NAMALWA (cell line): ENCODE results near the gene D2HGDH.
"Not testable (repeated sequence)": the region's sequence is repeated elsewhere in the genome, so short reads cannot be mapped to it uniquely, and the experiment has no call there.

Experiments
- DNase-seq: peaks from one replicate; pipeline ENCODE4 v3.0.0-alpha.2; 2015; ENCODE audit warnings: low spot score

Gene D2HGDH

DNA sequence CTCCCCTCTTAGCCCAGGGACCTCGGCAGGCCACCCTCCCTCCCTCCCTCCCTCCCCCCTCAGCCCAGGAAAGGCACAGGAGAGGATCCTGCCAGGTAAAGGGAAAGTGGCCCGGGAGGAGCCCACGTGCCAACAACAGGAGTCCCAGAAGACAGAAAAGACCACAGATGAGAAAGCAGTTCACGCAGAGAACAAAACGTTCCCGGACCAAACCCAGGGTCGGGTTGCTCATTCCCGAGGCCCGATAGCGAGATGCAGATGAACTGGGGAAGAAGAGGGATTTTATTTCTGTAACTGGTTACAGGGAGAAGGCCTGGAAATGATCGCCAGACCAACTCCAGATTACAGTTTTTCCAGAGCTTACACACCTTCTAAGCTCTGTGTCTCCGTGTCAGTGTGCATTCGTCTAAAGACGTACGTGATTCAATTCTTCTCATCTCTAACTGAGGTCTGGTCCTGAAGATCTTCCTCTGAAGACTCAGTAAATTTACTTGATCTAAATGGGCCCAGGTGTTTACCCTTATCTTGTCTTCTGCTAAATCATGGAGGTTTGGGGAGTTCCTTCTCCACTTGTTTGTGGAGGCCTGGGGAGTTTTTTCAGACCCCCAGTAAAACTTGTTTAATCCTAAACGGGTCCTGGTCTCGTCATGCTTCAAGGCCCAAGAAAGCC lies 73.8 kb downstream of the D2HGDH start:
- no peak for DNase-seq

DNA sequence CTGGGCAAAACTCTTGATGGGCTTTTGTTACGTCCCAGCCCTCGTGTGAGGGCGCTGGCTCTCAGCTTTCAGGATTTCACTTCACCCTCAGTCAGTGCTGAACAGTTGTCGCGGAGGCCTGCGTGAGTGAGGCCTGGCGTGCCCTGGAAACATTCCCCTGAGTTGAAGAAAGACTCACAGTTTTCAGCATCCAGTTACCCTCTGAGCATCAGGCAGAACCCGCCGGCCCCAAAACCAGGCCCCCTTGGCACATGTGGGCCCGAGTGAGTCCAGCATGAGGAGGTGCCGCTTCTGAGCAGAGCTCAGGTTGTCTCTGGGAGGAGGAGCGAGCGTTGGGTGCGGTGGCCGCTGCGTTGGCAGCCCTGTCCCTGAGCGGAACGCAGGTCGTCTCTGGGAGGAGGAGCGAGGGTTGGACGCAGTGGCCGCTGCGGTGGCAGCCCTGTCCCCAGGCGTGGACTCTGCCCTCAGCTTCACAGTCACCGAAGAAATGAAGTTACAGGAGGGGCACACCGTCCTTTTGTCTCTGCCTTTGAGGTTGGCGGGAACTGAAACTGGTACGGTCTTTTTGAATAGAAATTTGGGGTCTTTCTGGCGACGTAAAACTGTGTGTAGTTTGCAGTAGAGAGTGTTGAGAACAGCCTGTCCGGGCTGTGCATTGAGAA lies 74.4 kb downstream of the D2HGDH start, which contains the start of gene NEU4:
NEU4 (plus strand) TSS at position 473 of the 662 bp plus-strand sequence. CDS start 5,292 bp downstream, outside the sequence.
- DNase-seq, result no peak

DNA sequence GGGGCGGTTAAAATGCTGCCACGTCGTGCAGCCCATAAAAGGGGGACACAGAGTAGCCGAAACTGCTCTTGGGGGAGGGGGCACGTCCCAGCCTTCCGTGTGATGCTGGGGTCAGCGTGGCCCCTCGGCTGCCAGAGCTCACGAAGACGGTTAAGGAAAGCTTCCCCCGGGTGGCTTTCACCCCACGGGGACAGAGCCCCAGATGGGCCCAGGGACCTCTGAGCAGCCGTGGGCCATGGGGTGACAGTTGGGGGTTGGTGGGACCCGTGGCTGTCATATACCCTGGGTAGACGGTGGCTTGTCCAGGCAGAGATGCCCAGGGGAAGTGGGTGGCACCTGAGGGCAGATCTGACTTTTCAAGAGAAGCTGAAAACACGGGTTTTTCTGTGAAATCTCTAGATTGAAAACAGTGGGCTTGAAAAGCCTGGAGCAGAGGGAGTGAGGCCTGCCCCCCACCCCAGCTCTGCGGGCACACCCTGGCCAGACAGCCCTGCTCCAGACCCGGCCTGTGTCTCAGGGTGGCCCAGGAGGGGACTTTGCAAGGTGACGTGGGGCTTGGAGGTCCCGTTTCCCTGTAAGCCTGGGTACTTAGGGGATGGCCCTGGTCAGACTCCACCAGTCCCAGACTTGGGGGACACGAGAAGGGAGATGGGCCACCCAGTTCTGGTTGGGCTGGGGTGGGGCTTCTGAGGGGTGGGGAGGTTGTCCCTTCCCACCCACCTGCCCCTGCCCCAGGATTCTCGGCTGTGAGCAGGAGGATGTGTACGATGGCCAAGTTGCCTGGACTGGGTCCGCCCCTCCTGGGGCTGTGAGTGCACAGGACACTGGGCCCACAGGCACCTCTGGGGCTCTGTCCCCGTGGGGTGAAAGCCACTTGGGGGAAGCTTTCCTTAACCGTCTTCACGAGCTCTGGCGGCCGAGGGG lies 75.2 kb downstream of the D2HGDH start:
- DNase-seq, result no peak

DNA sequence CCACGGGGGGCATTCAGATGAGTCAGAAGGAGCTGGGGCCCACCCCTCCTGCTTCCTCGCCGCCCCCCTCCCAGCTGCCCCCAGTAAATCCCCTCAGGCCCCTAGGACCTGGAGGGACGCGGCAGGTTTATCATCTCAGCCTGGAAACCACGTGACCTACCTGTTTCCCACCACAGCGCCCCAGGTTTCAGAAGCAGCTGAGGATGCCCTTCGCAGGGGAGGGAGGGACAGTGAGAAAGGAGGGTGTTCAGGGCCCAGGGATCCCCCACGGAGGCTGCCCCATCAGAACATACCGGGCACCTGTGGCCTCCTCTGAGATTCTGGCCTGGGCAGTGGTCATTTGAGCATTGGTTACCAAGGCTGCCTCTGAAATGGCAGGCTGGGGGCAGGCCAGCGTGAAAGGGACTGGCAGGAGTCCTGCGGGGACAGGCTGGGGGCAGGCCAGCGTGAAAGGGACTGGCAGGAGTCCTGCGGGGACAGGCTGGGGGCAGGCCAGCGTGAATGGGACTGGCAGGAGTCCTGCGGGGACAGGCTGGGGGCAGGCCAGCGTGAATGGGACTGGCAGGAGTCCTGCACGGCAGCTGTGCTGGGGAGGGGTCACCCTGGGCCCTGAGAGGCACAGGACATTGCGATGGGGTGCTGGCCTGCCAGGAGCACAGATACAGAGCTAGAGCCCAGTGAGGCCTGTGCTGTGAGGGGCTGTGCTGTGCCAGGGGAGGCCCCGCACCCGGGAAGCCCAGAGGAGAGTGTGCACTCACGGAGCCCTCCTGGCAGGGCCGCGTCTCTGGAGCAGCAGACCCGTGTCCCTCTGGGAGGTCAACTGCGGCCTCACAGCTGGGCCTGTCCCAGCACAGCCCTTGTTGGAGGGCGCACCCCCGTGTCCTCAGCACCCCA lies 76.1 kb downstream of the D2HGDH start:
- DNase-seq, result no peak

DNA sequence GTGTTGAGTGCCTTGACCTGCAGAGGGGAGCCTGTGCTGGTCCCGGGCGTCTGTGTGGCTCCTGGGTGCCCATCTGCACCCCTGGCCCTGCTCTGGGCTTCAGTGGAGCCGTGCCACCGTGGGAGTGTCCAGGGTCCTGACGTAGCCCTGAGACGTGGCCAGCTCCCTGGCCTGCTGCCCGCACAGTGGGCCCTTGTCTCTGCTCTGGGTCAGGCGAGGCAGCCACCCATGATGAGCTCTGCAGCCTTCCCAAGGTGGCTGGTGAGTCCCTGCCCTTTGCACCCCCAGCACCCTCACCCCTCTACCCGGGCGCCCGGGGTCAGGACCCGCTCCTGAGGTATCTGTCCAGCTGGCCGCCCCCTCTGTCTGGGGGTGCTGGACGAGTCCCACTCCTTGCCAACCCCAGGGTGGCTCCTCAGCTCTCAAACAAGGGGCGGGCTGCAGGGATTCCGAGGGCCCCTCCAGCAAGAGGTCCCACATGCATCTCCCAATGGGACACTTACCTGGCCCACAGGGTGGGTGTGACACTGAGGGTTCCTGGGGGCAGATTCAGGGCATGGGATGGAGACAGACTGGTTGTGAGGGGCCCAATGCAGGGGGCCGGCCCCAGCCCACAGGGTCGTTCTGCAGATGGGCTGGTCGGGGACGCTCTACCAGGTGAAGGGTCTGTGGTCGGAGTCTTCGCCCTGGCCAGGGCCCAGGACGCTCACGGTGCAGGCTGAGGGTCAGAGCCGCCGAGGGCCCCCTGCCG lies 76.9 kb downstream of the D2HGDH start:
- DNase-seq, result no peak

DNA sequence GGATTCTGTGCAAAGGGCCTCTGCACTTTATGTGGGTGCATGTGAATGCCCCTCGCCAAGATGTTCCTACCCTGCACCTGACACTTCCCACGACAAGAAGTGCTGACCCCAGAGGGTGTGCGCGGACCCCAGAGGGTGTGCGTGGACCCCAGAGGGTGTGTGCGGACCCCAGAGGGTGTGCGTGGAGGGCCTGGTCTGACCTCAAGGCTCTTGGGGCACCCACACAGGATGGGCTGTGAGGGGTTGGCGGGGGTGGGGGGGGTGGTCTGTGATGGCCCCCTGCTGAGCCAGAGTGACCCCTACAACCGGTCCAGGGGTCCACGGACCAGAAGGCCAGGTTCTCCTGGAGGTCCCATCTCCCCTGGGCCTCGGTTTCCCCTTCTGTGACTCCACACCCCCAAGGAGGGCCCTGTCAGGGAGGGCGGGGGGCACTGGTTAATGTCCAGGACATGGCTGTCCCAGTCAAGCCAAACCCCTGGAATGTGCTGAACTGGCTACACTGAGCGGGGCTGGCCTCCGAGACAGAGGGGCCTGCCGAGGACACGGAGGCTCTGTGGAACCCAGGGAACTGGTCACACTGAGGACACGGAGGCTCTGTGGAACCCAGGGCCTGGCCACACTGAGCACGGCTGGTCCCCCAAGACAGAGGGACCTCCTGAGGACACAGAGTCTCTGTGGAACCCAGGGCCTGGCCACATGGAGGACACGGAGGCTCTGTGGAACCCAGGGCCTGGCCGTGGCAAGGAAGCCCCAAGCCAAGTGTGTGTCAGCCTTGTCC lies 77.7 kb downstream of the D2HGDH start:
- no peak for DNase-seq

DNA sequence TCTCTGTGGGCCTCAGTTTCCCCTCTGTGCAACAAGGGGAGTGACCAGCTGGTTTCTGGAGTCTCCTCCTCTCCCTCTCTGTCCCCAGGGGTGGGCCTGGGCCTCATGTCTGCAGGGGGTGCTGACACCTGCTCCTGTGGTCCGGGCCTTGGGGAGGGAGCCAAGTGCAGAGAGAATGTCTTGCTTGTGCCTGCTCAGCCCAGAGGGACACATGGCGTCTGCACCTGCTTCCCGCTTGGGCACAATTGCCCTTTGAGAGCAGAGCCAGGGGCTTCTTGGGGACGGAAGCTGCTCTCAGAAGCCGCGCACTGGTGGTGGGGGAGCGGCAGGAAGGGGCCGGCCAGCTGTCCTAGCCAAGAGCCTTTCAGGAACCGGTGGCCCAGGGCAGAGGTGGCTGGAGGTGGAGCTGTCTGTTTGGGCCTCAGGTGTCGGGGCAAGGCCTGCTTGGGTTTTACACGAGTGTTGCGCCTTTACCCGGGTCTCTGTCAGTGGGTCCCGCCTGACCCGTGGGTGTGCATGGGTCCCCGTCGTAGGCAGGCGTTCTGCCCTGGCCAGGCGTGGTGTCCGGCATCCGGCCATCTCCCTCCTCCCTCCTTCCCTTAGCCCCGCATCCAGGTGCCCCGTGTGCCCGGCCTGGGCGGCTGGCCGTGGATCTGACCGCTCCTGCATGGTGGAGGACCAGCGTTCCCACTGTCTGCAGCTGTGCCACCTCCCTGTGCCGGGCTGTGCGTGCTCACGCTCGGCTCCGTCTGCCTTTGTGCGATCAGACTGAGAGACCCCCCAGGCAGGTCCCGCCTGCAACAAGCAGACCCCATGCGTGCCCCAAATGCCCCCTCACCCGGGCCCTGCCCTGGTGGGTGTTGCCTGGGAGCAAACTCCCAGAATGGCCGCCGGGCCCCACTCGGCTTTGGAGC lies 78.6 kb downstream of the D2HGDH start:
- peak; percentile 18 for DNase-seq

DNA sequence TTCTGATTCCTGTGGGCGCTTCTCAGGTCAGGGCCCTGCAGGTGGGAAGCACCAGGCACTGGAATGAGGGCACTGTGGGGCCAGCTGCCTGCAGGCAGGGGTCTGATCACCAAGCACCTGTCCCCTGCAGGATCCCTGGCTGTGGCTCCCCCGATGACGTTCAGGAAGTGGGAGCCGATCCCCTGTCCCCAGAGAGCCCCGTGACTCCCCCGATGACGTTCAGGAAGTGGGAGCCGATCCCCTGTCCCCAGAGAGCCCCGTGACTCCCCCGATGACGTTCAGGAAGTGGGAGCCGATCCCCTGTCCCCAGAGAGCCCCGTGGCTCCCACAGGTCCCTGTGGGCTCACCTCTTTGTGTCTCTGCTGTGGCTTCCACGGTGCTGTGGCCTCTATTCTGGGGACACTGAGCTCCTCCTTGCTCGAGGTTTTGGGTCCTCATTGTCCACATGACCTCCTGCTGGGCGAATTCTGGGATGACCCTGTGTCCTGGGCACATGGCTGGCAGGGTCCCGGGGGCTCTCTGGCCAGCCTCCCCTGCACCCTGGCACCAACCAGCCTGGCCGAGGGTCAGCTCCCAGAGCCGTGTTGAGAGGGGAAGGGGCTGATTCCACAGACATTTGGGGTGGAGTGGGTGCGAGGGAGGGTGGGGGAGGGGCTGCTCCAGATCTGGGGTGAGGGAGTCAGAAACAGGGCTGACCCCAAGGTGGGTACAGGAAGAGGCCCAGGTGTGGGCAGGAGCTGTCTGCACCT lies 79.4 kb downstream of the D2HGDH start:
- peak; percentile 28 for DNase-seq

DNA sequence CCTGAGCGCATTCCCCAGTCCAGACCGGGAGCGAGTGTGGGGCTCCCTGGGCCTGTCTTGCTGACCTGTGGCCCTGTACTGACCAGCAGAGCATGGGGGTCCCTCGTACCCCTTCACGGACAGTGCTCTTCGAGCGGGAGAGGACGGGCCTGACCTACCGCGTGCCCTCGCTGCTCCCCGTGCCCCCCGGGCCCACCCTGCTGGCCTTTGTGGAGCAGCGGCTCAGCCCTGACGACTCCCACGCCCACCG lies 79.9 kb downstream of the D2HGDH start:
- no peak for DNase-seq

DNA sequence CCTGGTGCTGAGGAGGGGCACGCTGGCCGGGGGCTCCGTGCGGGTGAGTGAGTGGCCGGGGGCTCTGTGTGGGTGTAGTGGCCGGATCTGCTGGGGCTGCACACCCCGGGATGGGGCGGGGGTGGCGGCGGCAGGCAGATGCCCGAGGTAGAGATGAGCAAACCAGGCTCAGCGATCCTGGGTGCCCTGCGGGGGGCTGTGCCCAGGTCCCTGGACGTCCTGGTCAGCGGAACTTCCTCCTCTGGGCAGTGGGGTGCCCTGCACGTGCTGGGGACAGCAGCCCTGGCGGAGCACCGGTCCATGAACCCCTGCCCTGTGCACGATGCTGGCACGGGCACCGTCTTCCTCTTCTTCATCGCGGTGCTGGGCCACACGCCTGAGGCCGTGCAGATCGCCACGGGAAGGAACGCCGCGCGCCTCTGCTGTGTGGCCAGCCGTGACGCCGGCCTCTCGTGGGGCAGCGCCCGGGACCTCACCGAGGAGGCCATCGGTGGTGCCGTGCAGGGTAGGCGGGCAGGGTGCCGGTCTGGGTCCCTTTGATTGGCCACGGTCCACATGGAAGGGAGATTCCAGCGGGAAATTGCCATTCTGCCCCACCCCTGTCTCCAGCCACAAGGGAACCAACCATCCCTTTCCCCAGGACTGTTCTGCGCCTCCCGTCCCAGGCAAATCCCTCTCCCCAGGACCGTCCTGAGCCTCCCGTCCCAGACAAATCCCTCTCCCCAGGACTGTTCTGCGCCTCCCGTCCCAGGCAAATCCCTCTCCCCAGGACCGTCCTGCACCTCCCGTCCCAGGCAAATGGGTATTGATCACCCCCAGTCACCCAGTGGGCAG lies 80.4 kb downstream of the D2HGDH start:
- no peak for DNase-seq

DNA sequence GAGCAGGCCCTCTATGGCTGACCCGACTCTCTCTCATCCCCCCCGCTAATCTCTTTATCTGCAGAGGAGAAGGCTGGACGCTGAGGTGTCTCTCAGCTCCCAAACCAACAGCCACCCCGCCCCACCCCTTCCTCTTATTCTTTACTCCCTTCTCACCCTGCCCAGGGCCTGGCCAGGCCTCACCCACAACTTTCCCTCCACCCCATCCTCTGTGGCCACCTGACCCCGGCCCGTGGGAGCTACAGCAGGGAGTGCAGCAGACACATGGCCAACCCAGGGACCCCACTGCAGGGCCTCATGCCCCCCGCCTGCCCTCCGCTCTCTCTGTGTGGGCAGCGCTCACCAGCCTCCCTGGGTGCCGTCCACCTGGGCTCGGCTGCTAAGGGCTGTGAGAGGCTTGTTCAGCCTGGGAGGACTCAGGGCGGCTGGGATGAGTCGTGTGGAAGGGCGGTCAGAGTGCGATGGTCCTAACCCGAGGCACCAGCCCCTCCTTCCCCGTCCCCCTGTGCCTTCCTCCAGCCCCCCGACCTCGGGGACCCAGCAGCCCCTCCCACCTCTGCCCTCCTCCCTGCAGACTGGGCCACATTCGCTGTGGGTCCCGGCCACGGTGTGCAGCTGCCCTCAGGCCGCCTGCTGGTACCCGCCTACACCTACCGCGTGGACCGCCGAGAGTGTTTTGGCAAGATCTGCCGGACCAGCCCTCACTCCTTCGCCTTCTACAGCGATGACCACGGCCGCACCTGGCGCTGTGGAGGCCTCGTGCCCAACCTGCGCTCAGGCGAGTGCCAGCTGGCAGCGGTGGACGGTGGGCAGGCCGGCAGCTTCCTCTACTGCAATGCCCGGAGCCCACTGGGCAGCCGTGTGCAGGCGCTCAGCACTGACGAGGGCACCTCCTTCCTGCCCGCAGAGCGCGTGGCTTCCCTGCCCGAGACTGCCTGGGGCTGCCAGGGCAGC lies 81.3 kb downstream of the D2HGDH start:
- DNase-seq, result no peak

DNA sequence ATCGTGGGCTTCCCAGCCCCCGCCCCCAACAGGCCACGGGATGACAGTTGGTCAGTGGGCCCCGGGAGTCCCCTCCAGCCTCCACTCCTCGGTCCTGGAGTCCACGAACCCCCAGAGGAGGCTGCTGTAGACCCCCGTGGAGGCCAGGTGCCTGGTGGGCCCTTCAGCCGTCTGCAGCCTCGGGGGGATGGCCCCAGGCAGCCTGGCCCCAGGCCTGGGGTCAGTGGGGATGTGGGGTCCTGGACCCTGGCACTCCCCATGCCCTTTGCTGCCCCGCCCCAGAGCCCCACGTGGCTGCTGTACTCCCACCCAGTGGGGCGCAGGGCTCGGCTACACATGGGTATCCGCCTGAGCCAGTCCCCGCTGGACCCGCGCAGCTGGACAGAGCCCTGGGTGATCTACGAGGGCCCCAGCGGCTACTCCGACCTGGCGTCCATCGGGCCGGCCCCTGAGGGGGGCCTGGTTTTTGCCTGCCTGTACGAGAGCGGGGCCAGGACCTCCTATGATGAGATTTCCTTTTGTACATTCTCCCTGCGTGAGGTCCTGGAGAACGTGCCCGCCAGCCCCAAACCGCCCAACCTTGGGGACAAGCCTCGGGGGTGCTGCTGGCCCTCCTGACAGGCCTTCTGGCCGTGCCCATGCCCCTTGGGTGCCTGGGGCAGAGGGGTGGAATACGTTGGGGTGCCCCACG lies 82.1 kb downstream of the D2HGDH start:
- no peak for DNase-seq

DNA sequence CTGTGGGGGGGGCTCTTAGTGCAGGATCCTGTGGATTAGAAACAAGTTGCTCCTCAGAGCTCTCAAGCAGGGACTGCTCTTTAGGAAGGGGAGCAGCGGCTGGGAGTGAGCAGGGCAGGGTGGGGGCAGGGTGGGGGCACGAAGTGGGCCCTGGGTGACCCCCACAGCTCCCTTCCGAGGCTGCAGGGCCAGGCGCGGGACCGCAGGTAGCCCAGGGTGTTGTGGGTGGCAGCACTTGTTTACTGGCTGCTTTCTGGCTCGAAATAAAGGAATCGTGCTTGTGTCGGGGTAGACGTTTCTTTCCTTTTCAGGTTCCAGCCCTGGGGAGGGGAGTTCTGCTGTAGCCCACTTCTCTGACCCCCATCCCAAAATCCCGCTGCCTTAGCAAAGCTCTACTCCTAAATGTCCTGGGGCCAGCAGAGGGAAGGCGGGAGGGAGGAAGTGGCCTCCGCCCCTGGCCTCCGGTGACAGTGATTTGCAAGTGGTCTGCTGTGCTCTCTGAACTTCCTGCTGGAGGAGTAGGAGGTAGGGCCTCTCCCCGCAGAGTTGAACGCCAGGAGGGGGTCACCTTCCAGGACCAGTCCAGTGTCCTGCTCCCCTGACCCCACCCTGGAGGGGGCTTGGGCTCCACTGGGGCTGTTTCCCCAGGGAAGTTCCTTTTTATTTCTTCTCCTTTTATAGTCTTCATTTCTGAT lies 82.8 kb downstream of the D2HGDH start:
- DNase-seq, result no peak

DNA sequence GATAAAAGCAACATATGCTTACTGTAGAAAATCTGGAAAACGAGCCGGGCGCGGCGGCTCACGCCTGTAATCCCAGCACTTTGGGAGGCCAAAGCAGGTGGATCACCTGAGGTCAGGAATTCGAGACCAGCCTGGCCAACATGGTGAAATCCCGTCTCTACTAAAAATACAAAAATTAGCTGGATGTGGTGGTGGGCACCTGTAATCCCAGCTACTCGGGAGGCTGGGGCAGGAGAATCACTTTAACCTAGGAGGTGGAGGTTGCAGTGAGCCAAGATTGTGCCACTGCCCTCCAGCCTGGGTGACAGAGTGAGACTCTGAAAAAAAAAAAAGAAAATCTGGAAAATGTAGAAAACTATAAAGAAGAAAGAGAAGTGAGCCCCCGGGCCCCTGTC lies 83.4 kb downstream of the D2HGDH start:
- DNase-seq, result not testable (repeated sequence)
